Measurements from ENCODE around the gene DMD. TPM values are rescaled to one million over a fixed set of nuclear protein-coding genes. Genes with fewer than 3 reads are reported as not detected.

Gene DMD
- total and polyA plus RNA-seq, 2 of the 8 experiments (the other 6 are each of a cell fraction or from before 2014, with no cell fraction given): 4.8 to 7.4 TPM

- H3K4me3 ChIP-seq (ENCODE audit: extremely low read depth in 1 of 4, insufficient read depth in 2 of 4, low read depth in 3 of 4, low read length in 4 of 4): no peak overlapping the region
- no peak overlapping the region for H3K14ac ChIP-seq (ENCODE audit: insufficient read length)
- H3K27ac ChIP-seq (ENCODE audit: low read depth, low read length): no peak overlapping the region
- no peak overlapping the region for H2BK5ac ChIP-seq (ENCODE audit: low read depth, low read length)
- no peak overlapping the region for H3K4ac ChIP-seq (replicated peaks; ENCODE audit: insufficient read length, low read depth, low read length)
- no peaks in the 10 kb centered on the region for H3K9me3 ChIP-seq (ENCODE audit: insufficient read depth in 2 of 2, low read depth in 1 of 2, low read length in 1 of 2)
- no peak overlapping the region for H3K4me2 ChIP-seq (ENCODE audit: insufficient read depth in 1 of 2, low read depth in 2 of 2, low read length in 2 of 2)
- no peak for TF ChIP-seq TAF7 (optimal IDR thresholded peaks at IDR 0.05; ENCODE audit: borderline replicate concordance, low read depth, low read length)
- TF ChIP-seq ZNF274 (IDR thresholded peaks at IDR 0.05; ENCODE audit: borderline replicate concordance, extremely low read depth, low read length): no peak
- no peak for TF ChIP-seq POLR2AphosphoS5 (IDR thresholded peaks at IDR 0.05; ENCODE audit: low read depth, low read length)
- TF ChIP-seq CHD2 (IDR thresholded peaks at IDR 0.05; ENCODE audit: low read length): no peak
- no peak for TF ChIP-seq NANOG (IDR thresholded peaks at IDR 0.05; ENCODE audit: insufficient read depth, low read depth, low read length, poor library complexity, severe bottlenecking)
- TF ChIP-seq CBX8 (IDR thresholded peaks at IDR 0.05; ENCODE audit: borderline replicate concordance, low read depth, low read length): no peak
- no peak for TF ChIP-seq YY1 (IDR thresholded peaks at IDR 0.05; ENCODE audit: low read depth, low read length)
- TF ChIP-seq SUZ12 (IDR thresholded peaks at IDR 0.05; ENCODE audit: low read length): no peak
- no peak for TF ChIP-seq ATF3 (IDR thresholded peaks at IDR 0.05; ENCODE audit: insufficient read depth, low read depth, low read length)
- H4K5ac ChIP-seq (ENCODE audit: insufficient read length, low read depth, low read length): no peak overlapping the region
- ChIA-PET CTCF (ENCODE audit: partially characterized antibody) (interaction anchor here (1.0 to 1.2 kb wide), 2 partner anchors 451 to 623 kb away, joined by 3 read pairs; no protein-coding TSS in a partner anchor), POLR2A (ENCODE audit: partially characterized antibody) (no interaction called here)
- no peak overlapping the region for H2BK120ac ChIP-seq (replicated peaks; ENCODE audit: low read depth, low read length)
- no peak overlapping the region for H3K56ac ChIP-seq (replicated peaks; ENCODE audit: insufficient read length, low read depth, low read length)
- H3K4me1 ChIP-seq (replicated peaks in 1 of 4; ENCODE audit: control insufficient read depth in 3 of 4, insufficient read depth in 4 of 4, low read length in 3 of 4): no peaks in the 10 kb centered on the region
- H2BK15ac ChIP-seq (ENCODE audit: low read length): no peak overlapping the region
- no peak for DNase-seq (ENCODE audit: low read depth in 1 of 2, low spot score in 2 of 2)
- no peaks in the 10 kb centered on the region for H4K20me1 ChIP-seq (replicated peaks in 1 of 2; ENCODE audit: control insufficient read depth in 1 of 2, insufficient read depth in 2 of 2, low read length in 2 of 2)
- no peak overlapping the region for H2AFZ ChIP-seq (ENCODE audit: low read length)
- no peak overlapping the region for H3K23ac ChIP-seq (ENCODE audit: insufficient read length)
- H3K27me3 ChIP-seq (replicated peaks in 1 of 4; ENCODE audit: control insufficient read depth in 3 of 4, extremely low read depth in 1 of 4, insufficient read depth in 3 of 4, low read length in 3 of 4): no peaks in the 10 kb centered on the region
- H4K91ac ChIP-seq (replicated peaks; ENCODE audit: insufficient read length, low read length): no peak overlapping the region
- H3K79me1 ChIP-seq (ENCODE audit: low read depth, low read length): no peaks in the 10 kb centered on the region
- FAIRE-seq: no peak
- 100% methylated on average over 2 of the region's 2 CpGs; no CpG with 5 or more reads in 1 of the 2 experiments for WGBS, 2 experiments (ENCODE audit: extremely low coverage in 1 of 2, insufficient coverage in 1 of 2, insufficient read length in 1 of 2, insufficient replicate concordance in 2 of 2, low coverage in 1 of 2, low lambda C conversion rate in 2 of 2, missing lambda C conversion rate in 1 of 2)
- H3K18ac ChIP-seq (ENCODE audit: extremely low read depth, low read length): no peak overlapping the region
- no peaks in the 10 kb centered on the region for H3K36me3 ChIP-seq (ENCODE audit: control insufficient read depth in 2 of 4, insufficient read depth in 4 of 4, low read length in 3 of 4)
- no peak overlapping the region for H2AK5ac ChIP-seq (ENCODE audit: low read depth, low read length)
- H3K79me2 ChIP-seq (ENCODE audit: control insufficient read depth in 1 of 2, insufficient read depth in 2 of 2, low read length in 2 of 2): no peaks in the 10 kb centered on the region
- H4K8ac ChIP-seq (ENCODE audit: extremely low read depth, insufficient read depth, low read length): no peak overlapping the region
- no peak overlapping the region for H2BK12ac ChIP-seq (ENCODE audit: low read depth, low read length)
- H3K23me2 ChIP-seq (ENCODE audit: low read depth, low read length): no peaks in the 10 kb centered on the region
- H2BK20ac ChIP-seq (ENCODE audit: low read length): no peak overlapping the region
- no peak overlapping the region for H3K9ac ChIP-seq (replicated peaks in 1 of 4; ENCODE audit: extremely low read depth in 1 of 4, low read depth in 3 of 4, low read length in 3 of 4)
Measured at GRCh38 chrX:31661280-31661810, 1550.0 kb downstream of the DMD start.

Measured in H1 (cell line).